ENCODE data around the gene MED16.

Gene MED16

DNA sequence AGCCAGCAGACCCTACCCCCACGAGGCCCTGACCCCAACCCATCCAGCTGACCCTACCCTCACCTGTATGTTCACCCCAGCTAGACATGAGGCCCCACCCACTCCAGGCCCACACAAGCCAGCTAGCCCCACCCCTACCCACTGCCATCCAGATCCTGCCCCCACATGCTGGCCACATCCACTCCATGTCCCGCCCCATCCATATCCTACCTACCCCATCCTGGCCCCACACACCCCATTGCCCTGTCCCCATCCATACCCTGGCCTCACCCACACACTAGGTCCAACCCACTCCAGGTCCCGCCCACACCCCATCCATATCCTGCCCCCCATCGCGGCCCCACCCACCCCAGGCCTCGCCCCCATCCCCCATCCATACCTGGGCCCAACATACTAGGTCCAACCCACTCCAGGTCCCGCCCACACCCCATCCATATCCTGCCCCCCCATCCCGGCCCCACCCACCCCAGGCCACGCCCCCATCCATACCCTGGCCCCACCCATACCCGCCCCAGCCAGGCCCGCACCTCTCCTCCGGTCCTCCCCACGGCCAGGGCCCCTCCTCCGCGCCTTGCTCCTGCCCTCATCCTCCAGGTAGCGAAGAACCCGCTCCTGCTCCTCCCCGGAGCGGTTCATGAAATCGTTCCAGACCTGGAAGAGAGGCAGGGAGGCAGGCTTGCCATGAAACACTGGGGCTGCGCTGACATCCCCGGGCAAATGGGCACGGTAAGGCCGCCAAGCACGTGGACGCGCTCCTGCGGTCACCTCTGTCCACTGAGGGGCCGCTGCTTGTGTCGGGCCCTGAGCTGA is 7.5 kb upstream of the MED16 start:
- no peak overlapping the region for H3K4me3 ChIP-seq (replicated peaks; ENCODE audit: low read depth, low read length)
- DNase-seq (ENCODE audit: extremely low read depth, low read depth): no peak
- TF ChIP-seq, protein P1, sequence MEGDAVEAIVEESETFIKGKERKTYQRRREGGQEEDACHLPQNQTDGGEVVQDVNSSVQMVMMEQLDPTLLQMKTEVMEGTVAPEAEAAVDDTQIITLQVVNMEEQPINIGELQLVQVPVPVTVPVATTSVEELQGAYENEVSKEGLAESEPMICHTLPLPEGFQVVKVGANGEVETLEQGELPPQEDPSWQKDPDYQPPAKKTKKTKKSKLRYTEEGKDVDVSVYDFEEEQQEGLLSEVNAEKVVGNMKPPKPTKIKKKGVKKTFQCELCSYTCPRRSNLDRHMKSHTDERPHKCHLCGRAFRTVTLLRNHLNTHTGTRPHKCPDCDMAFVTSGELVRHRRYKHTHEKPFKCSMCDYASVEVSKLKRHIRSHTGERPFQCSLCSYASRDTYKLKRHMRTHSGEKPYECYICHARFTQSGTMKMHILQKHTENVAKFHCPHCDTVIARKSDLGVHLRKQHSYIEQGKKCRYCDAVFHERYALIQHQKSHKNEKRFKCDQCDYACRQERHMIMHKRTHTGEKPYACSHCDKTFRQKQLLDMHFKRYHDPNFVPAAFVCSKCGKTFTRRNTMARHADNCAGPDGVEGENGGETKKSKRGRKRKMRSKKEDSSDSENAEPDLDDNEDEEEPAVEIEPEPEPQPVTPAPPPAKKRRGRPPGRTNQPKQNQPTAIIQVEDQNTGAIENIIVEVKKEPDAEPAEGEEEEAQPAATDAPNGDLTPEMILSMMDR (IDR thresholded peaks at IDR 0.05; ENCODE audit: low read depth, low read length, missing control alignments): no peak

DNA sequence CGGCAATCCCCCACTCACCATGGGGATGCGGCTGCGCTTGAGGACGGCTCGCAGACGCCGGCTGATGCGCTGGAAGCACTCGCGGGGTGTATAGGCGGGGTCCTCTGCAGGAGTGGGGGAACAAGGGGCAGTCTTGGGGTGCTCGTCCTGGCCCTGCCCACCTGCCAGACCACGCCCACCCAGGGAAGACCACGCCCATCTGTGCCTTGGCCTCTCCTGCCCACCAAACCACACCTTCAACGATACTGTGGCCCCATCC is 7.0 kb upstream of the MED16 start:
- TF ChIP-seq, protein P1 (IDR thresholded peaks at IDR 0.05; ENCODE audit: low read depth, low read length, missing control alignments): no peak
- DNase-seq (ENCODE audit: extremely low read depth, low read depth): no peak
- H3K4me3 ChIP-seq (replicated peaks; ENCODE audit: low read depth, low read length): no peak overlapping the region

DNA sequence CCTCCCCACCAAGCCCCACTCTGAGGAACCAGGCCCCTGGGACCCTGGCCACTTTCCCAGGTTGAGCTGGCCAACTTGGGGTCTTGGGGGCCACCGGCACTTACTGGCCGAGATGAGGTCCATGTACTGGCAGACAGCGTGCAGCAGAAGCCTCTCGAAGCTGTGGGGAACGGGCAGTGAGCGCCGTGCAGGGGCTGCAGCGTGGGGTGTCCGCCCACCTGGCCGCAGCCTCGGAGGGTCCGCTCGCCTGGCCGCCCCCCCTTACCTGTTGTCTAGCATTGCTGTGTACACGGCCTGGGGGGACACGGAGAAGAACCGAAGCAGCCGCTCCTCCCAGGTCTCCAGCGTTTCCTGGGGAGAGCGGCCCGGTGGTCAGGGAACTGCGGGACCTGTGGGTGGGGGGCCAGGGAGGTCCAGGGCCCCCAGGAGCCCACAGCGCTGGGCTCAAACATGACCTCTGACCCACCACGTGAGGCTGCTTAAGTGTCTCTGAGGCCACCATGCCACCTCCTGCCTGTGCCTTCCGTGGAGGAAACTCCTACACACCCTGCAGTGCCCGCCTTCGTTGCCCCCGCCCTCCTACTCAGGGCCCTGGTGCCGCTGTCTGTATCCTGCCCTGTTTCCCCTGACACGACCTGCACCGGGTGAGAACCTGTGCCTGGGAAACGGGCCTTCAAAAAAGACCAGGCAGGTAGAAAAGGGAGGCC is 6.5 kb upstream of the MED16 start:
- TF ChIP-seq, protein P1 (IDR thresholded peaks at IDR 0.05; ENCODE audit: low read depth, low read length, missing control alignments): no peak
- H3K4me3 ChIP-seq (replicated peaks; ENCODE audit: low read depth, low read length): no peak overlapping the region
- DNase-seq (ENCODE audit: extremely low read depth, low read depth): no peak

DNA sequence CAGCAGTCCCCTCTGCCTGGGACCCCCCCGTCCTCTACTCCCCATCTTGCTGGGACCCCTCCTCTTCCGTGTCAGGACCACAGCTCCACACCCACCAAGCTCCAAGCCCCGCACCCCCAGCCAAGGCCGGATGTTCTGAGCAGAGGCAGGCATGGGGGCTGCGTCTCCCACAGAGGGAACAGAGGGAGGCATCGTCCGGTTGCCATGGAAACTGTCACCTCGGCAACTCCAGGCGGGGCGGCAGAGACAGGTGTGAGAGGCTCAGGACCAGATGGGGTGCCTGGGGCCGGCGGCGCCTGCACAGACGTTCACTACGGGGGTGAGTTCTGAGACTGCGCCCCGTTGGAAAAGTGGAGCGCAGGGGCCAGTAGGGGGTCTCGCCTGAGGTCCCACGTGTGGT is 5.7 kb upstream of the MED16 start:
- TF ChIP-seq, protein P1 (IDR thresholded peaks at IDR 0.05; ENCODE audit: low read depth, low read length, missing control alignments): no peak
- H3K4me3 ChIP-seq (replicated peaks; ENCODE audit: low read depth, low read length): no peak overlapping the region
- DNase-seq (ENCODE audit: extremely low read depth, low read depth): no peak

DNA sequence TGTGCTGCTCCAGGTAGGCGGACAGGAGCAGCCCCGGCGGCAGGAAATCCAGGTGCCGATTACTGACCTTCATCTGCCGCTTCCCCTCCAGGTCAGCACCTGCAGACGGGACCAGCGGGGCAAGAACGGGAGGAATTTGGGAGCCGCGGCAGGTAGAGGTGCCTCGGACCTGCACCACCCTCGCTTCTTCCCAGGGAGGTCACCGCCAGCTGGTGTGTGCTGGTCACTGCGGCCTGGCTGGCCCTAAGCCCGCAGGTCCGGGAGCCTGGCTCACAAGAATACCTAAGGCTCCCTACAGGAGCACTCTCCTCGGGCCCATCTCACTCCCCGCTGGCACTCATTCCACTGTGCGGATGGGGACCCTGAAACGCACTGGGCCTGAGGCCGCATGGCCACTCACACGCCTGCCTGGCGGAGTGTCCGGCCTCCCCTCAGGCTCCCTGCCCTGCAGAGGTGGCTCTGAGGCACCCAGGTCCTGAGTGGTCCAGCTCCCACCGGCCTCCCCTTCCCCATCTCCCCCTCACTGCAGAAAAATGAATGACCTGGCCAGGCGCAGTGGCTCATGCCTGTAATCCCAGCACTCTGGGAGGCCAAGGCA is 4.6 kb upstream of the MED16 start:
- TF ChIP-seq, protein P1 (IDR thresholded peaks at IDR 0.05; ENCODE audit: low read depth, low read length, missing control alignments): no peak

DNA sequence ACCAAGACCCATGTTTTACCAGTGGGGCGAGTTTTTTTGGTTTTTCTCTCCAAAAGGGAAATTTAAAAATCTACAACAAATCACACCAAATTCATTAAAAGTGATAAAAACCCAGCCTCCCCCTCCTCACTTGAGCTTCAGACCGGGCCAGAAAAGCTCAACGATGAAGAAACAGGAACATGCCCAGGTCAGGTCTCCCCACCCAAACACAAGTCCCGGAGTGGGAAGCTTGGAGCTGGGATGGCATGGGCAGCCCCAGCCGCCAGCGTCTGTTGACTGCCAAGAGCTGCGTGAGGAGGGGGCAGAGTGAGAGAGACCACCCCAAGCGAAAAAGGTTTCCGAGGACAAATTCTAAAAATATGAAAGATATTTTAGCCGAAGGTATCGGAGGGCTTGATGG is 4.0 kb upstream of the MED16 start:
- TF ChIP-seq, protein P1 (IDR thresholded peaks at IDR 0.05; ENCODE audit: low read depth, low read length, missing control alignments): no peak
- no peak for DNase-seq (ENCODE audit: extremely low read depth, low read depth)
- H3K4me3 ChIP-seq (replicated peaks; ENCODE audit: low read depth, low read length): no peak overlapping the region

More for the DNA sequence above, 4.6 kb upstream of the MED16 start:
- DNase-seq (ENCODE audit: extremely low read depth, low read depth): no peak
- H3K4me3 ChIP-seq (replicated peaks; ENCODE audit: low read depth, low read length): no peak overlapping the region
